ENCODE data around the gene SF3B1.

- TF ChIP-seq SUZ12 (IDR thresholded peaks at IDR 0.05; ENCODE audit: low read depth, low read length) = no peak
- TF ChIP-seq ZBTB8A (CRISPR knock-in tag; IDR thresholded peaks at IDR 0.05; ENCODE audit: borderline replicate concordance, low read depth) = no peak
- no peak for TF ChIP-seq ZNF784 (CRISPR knock-in tag; IDR thresholded peaks at IDR 0.05; ENCODE audit: borderline replicate concordance)
- no peak for TF ChIP-seq JUNB (CRISPR knock-in tag; IDR thresholded peaks at IDR 0.05; ENCODE audit: borderline replicate concordance)
- TF ChIP-seq YY1 (IDR thresholded peaks at IDR 0.05; ENCODE audit: insufficient read depth, insufficient replicate concordance, low read depth, low read length) = no peak
- no peak for TF ChIP-seq ATF7-NPFF (CRISPR knock-in tag; IDR thresholded peaks at IDR 0.05; ENCODE audit: low read depth)
- TF ChIP-seq NFE2 (CRISPR knock-in tag; IDR thresholded peaks at IDR 0.05) = no peak
- no peak for TF ChIP-seq HNRNPLL (IDR thresholded peaks at IDR 0.05; ENCODE audit: low read depth, low read length, poor library complexity, severe bottlenecking)
- no peak for TF ChIP-seq ZNF639 (CRISPR knock-in tag; conservative IDR thresholded peaks at IDR 0.05)
- no peak for TF ChIP-seq ZNF850 (CRISPR knock-in tag; conservative IDR thresholded peaks at IDR 0.05)
Measured at GRCh38 chr2:197358931-197359330, 75.9 kb downstream of the SF3B1 start.
